HCT116 (cell line): ENCODE measurements around the gene MORF4L1.

ENCODE experiments used
- EZH2phosphoT487 ChIP-seq: fragments of 200-600 bp; IDR thresholded peaks from 2 replicates; pipeline ENCODE4 v1.6.1; 2018; ENCODE audit warnings: antibody characterized with exemption, borderline replicate concordance
- POLR2A ChIP-seq: IDR thresholded peaks from 2 replicates; pipeline ENCODE4 v1.7.0; 2011; ENCODE audit warnings: borderline replicate concordance; ENCODE audit not compliant: insufficient read depth, insufficient read length; ENCODE audit errors: extremely low read depth
- POLR2AphosphoS5 ChIP-seq: IDR thresholded peaks from 2 replicates; pipeline ENCODE4 v1.6.1; 2011; ENCODE audit warnings: mild to moderate bottlenecking, low read depth, low read length, moderate library complexity
- RAD21 ChIP-seq: IDR thresholded peaks from 2 replicates; pipeline ENCODE4 v1.6.1; 2012; ENCODE audit warnings: low read depth, mild to moderate bottlenecking
- SIN3A ChIP-seq: IDR thresholded peaks from 2 replicates; pipeline ENCODE4 v1.6.1; 2012; ENCODE audit warnings: low read depth
- SP1 ChIP-seq: IDR thresholded peaks from 2 replicates; pipeline ENCODE4 v1.6.1; 2012; ENCODE audit warnings: low read depth
- SRF ChIP-seq: IDR thresholded peaks from 2 replicates; pipeline ENCODE4 v1.6.1; 2012; ENCODE audit warnings: low read depth
- YY1 ChIP-seq: IDR thresholded peaks from 2 replicates; pipeline ENCODE4 v1.6.1; 2011; ENCODE audit warnings: low read length, low read depth, moderate library complexity, mild to moderate bottlenecking; ENCODE audit not compliant: insufficient replicate concordance; ENCODE audit errors: extremely low read depth
- TF ChIP-seq, protein P1 (sequence below), 3 experiments: fragments of 200-600 bp in 1 of 3; sonication (generic) in 1 of 3; IDR thresholded peaks in 2 of 3; conservative IDR thresholded peaks in 1 of 3; 2 replicates each; pipeline ENCODE4 v1.5.1; 2012 to 2017; ENCODE audit warnings: low read depth in 2 of 3, low read length in 2 of 3, antibody characterized with exemption in 1 of 3, borderline replicate concordance in 1 of 3, control low read depth in 1 of 3, mild to moderate bottlenecking in 1 of 3, mixed read lengths in 1 of 3, mixed run types in 1 of 3, moderate library complexity in 1 of 3; ENCODE audit not compliant: insufficient read depth in 1 of 3

DNA sequence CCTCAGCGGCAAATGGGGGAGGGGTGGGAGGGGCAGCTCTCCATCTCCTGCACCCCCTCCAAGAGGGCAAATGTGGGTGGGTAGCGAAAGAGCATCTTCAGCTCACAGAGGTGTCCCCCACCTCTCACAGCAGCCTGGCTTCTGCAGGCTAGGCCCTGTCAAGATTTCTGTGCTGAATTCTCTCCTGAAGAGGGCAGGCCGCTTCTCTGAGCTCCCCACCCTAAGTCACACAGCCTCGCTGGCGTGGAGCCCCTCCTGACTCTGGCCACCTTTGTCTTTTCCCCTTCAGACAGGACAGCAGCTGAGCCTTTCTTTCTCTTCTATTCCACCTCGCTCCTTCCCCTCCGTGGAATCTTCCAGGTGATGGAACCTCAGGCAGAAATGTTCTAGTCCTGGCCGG is 35.1 kb upstream of the MORF4L1 start:
- TF ChIP-seq, protein P1, sequence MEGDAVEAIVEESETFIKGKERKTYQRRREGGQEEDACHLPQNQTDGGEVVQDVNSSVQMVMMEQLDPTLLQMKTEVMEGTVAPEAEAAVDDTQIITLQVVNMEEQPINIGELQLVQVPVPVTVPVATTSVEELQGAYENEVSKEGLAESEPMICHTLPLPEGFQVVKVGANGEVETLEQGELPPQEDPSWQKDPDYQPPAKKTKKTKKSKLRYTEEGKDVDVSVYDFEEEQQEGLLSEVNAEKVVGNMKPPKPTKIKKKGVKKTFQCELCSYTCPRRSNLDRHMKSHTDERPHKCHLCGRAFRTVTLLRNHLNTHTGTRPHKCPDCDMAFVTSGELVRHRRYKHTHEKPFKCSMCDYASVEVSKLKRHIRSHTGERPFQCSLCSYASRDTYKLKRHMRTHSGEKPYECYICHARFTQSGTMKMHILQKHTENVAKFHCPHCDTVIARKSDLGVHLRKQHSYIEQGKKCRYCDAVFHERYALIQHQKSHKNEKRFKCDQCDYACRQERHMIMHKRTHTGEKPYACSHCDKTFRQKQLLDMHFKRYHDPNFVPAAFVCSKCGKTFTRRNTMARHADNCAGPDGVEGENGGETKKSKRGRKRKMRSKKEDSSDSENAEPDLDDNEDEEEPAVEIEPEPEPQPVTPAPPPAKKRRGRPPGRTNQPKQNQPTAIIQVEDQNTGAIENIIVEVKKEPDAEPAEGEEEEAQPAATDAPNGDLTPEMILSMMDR (IDR thresholded peaks at IDR 0.05 in 2 of 3, conservative IDR thresholded peaks at IDR 0.05 in 1 of 3; ENCODE audit: borderline replicate concordance in 1 of 3, insufficient read depth in 1 of 3, low read depth in 2 of 3, low read length in 2 of 3) = no peak
- TF ChIP-seq POLR2AphosphoS5 (no peak), YY1 (no peak), SP1 (no peak), POLR2A (no peak), EZH2phosphoT487 (no peak), RAD21 (no peak), SIN3A (no peak), SRF (no peak)
